ENCODE measurements around the gene DOCK2. TPM values are rescaled to one million over a fixed set of nuclear protein-coding genes. Genes with fewer than 3 reads are reported as not detected.

The DOCK2 gene
- polyA plus RNA-seq, 3 donors = 57.5 to 178 (median 115) TPM

DNA sequence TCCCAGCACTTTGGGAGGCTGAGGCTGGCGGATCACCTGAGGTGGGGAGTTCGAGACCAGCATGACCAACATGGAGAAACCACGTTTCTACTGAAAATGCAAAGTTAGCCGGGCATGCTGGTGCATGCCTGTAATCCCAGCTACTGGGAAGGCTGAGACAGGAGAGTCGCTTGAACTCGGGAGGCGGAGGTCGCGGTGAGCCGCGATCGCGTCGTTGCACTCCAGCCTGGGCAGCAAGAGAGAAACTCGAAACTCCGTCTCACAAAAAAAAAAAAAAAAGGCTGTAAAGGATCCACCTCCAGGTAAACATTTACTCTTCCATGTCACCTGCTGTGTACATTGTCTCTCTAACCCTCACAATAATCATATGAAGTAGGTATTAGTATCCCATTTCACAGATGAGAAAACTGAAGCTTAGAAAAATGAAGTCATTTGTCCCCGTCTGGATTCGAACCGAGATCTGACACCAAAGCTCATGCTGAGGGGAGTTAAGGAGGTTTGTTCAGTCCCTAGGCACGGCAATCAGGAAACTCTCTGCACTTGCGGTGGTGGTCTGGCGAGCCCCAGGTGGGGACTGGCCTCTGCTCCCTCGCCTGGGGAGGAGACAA is 494 bp upstream of the DOCK2 start:
- Mint-ChIP-seq H3K27me3 (ENCODE audit: low read depth in 3 of 3) (peaks cover 0 to 2% (median 0%) of the 10 kb centered on the region in 3 donors), H3K9me3 (peaks cover 0 to 9% (median 6%) of the 10 kb centered on the region in 7 donors), H3K4me1 (peaks cover 51% of the 10 kb centered on the region), H3K36me3 (peaks cover 21 to 25% of the 10 kb centered on the region in 2 donors), H3K27ac (peak overlapping the region; percentile 92 to 99 (median 96)), H3K4me3 (peak overlapping the region; percentile 88 to 94)
- H2AFZ ChIP-seq (ENCODE audit: insufficient read depth, low read depth, low read length, poor library complexity, severe bottlenecking) = peak overlapping the region; percentile 88
- peaks cover 54% of the 10 kb centered on the region for H3K79me2 ChIP-seq (ENCODE audit: insufficient read depth, low read length)
- WGBS (ENCODE audit: insufficient coverage) = 59% methylated on average over 21 of the region's 23 CpGs
- peaks cover 2 to 25% of the 10 kb centered on the region in 2 donors for H3K36me3 ChIP-seq (replicated peaks in 1 of 2; ENCODE audit: control insufficient read depth in 1 of 2, insufficient read depth in 2 of 2, low read length in 2 of 2)
- H3K27me3 ChIP-seq (ENCODE audit: control insufficient read depth in 2 of 2, insufficient read depth in 2 of 2, low read length in 2 of 2) = no peaks in the 10 kb centered on the region
- peaks cover 38% of the 10 kb centered on the region for H4K20me1 ChIP-seq (ENCODE audit: insufficient read depth, low read length)
- peak overlapping the region; percentile 97 for H3K27ac ChIP-seq (ENCODE audit: low read depth in 1 of 2, low read length in 2 of 2)
- peak overlapping the region; percentile 87 for H3K4me2 ChIP-seq (replicated peaks; ENCODE audit: extremely low read depth, low read length, poor library complexity, severe bottlenecking)
- H3K9ac ChIP-seq (ENCODE audit: insufficient read depth, low read length, poor library complexity, severe bottlenecking) = peak overlapping the region; percentile 99
- H3K4me3 ChIP-seq (replicated peaks in 1 of 3; ENCODE audit: low read depth in 2 of 3, low read length in 3 of 3) = peak overlapping the region; percentile 48 to 97 (median 89)
- intact Hi-C loops (cut with micrococcal nuclease) = loop anchor here (2.0 to 5.0 kb wide), 3 partner anchors 20 to 54 kb away; partner anchors contain the start of gene SPDL1 (in 2 of the 2)
- peaks cover 49 to 54% of the 10 kb centered on the region in 2 donors for H3K4me1 ChIP-seq (ENCODE audit: control insufficient read depth in 1 of 2, insufficient read depth in 2 of 2, low read length in 2 of 2)
- TF ChIP-seq, protein P1, sequence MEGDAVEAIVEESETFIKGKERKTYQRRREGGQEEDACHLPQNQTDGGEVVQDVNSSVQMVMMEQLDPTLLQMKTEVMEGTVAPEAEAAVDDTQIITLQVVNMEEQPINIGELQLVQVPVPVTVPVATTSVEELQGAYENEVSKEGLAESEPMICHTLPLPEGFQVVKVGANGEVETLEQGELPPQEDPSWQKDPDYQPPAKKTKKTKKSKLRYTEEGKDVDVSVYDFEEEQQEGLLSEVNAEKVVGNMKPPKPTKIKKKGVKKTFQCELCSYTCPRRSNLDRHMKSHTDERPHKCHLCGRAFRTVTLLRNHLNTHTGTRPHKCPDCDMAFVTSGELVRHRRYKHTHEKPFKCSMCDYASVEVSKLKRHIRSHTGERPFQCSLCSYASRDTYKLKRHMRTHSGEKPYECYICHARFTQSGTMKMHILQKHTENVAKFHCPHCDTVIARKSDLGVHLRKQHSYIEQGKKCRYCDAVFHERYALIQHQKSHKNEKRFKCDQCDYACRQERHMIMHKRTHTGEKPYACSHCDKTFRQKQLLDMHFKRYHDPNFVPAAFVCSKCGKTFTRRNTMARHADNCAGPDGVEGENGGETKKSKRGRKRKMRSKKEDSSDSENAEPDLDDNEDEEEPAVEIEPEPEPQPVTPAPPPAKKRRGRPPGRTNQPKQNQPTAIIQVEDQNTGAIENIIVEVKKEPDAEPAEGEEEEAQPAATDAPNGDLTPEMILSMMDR (IDR thresholded peaks at IDR 0.05) = no peak
- peaks cover 4% of the 10 kb centered on the region in 2 donors for H3K9me3 ChIP-seq (replicated peaks in 1 of 2; ENCODE audit: control insufficient read depth in 1 of 2, insufficient read depth in 1 of 2, low read length in 2 of 2)
- no peak for DNase-seq

DNA sequence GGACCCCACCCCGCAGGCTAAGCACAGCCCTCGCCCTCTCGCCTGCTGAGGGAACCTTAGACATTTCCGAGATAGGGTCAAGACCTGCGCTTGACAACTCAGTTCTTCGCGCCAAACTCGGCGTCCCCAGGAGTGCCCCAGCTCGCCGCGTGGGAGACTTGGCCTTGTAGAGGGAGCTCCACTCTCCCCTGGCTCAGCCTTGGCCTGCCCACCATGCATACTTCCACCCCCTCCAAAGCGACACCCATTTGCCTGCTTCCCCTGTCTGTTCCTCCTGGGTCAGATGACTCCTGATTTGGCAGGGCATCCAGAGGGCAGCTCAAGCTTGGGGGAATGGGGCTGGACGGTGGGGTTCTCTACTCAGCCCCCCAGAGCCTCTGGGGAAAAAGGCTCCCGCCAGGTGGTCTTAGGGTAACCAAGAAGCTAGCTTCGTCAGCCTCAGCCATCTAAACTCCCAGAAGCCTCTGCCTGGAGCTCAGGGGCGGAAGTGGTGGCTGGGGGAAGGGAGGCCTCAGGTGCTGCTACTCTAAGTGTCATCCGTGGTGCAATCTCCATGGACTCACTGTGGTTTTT is 560 bp downstream of the DOCK2 start:
- Histone ChIP-seq H3K36me3 (replicated peaks in 1 of 2; ENCODE audit: control insufficient read depth in 1 of 2, insufficient read depth in 2 of 2, low read length in 2 of 2) (peaks cover 2 to 27% of the 10 kb centered on the region in 2 donors), H3K4me1 (ENCODE audit: control insufficient read depth in 1 of 2, insufficient read depth in 2 of 2, low read length in 2 of 2) (peaks cover 60 to 64% of the 10 kb centered on the region in 2 donors), H3K9me3 (replicated peaks in 1 of 2; ENCODE audit: control insufficient read depth in 1 of 2, insufficient read depth in 1 of 2, low read length in 2 of 2) (peaks cover 4% of the 10 kb centered on the region in 2 donors), H3K9ac (ENCODE audit: insufficient read depth, low read length, poor library complexity, severe bottlenecking) (peak overlapping the region; percentile 99), H3K4me2 (replicated peaks; ENCODE audit: extremely low read depth, low read length, poor library complexity, severe bottlenecking) (peak overlapping the region; percentile 87), H3K4me3 (replicated peaks in 1 of 3; ENCODE audit: low read depth in 2 of 3, low read length in 3 of 3) (peak overlapping the region; percentile 48 to 97 (median 89)), H3K79me2 (ENCODE audit: insufficient read depth, low read length) (peaks cover 64% of the 10 kb centered on the region), H4K20me1 (ENCODE audit: insufficient read depth, low read length) (peaks cover 49% of the 10 kb centered on the region), H3K27me3 (ENCODE audit: control insufficient read depth in 2 of 2, insufficient read depth in 2 of 2, low read length in 2 of 2) (no peaks in the 10 kb centered on the region), H2AFZ (ENCODE audit: insufficient read depth, low read depth, low read length, poor library complexity, severe bottlenecking) (peak overlapping the region; percentile 88), H3K27ac (ENCODE audit: low read depth in 1 of 2, low read length in 2 of 2) (peak overlapping the region; percentile 97)
- peaks cover 0 to 9% (median 6%) of the 10 kb centered on the region in 7 donors for H3K9me3 Mint-ChIP-seq
- TF ChIP-seq, protein P1 (IDR thresholded peaks at IDR 0.05) = no peak
- H3K27ac Mint-ChIP-seq = peak overlapping the region; percentile 94 to 99 (median 96)
- DNase-seq = peak; percentile 62 to 66 (median 65)
- H3K4me1 Mint-ChIP-seq = peaks cover 60% of the 10 kb centered on the region
- H3K27me3 Mint-ChIP-seq (ENCODE audit: low read depth in 3 of 3) = peaks cover 0 to 2% (median 0%) of the 10 kb centered on the region in 3 donors
- 0% methylated on average over 7 of the region's 18 CpGs for WGBS (ENCODE audit: insufficient coverage)
- intact Hi-C loops (cut with micrococcal nuclease) = loop anchor here (2.0 to 5.0 kb wide), 3 partner anchors 19 to 55 kb away; partner anchors contain the start of gene SPDL1 (in 2 of the 2)
- H3K4me3 Mint-ChIP-seq = peak overlapping the region; percentile 88 to 94
- H3K36me3 Mint-ChIP-seq = peaks cover 24 to 25% of the 10 kb centered on the region in 2 donors

All from CD14-positive monocyte (primary cell).